EH (cell line): ENCODE results near the gene FCRLB.
A peak's percentile ranks its signal among the peaks of the same experiment; 100 is the strongest.
"Not testable (repeated sequence)": the region's sequence is repeated elsewhere in the genome, so short reads cannot be mapped to it uniquely, and the experiment has no call there.

Experiments
- DNase-seq: peaks from one replicate; pipeline ENCODE4 v3.0.0-alpha.2; 2015; ENCODE audit warnings: low read depth

The FCRLB gene

GRCh38 chr1:161720956-161721737 lies at the start of gene FCRLB:
TSS of gene FCRLB (plus strand) at chr1:161721544. CDS start at chr1:161722673, 1,129 bp downstream.
- DNase-seq: peak; percentile 25

GRCh38 chr1:161673437-161673836 lies 47.9 kb upstream of the FCRLB start:
- DNase-seq: not testable (repeated sequence)

- not testable (repeated sequence) for DNase-seq
Measured at GRCh38 chr1:161674447-161674846, 46.9 kb upstream of the FCRLB start.

- DNase-seq: not testable (repeated sequence)
Measured at GRCh38 chr1:161674908-161675307, 46.4 kb upstream of the FCRLB start.

- DNase-seq: no peak
Measured at GRCh38 chr1:161676441-161676840, 44.9 kb upstream of the FCRLB start.

- no peak for DNase-seq
Measured at GRCh38 chr1:161676958-161677689, 44.2 kb upstream of the FCRLB start.

- no peak for DNase-seq
Measured at GRCh38 chr1:161678500-161678899, 42.8 kb upstream of the FCRLB start.

- DNase-seq: no peak
Measured at GRCh38 chr1:161681879-161682278, 39.5 kb upstream of the FCRLB start.

GRCh38 chr1:161688946-161689345 lies 32.4 kb upstream of the FCRLB start:
- no peak for DNase-seq

GRCh38 chr1:161691846-161692245 lies 29.5 kb upstream of the FCRLB start:
- no peak for DNase-seq

GRCh38 chr1:161693020-161693712 lies 28.2 kb upstream of the FCRLB start:
- DNase-seq: not testable (repeated sequence)

GRCh38 chr1:161698302-161698701 lies 23.0 kb upstream of the FCRLB start:
- not testable (repeated sequence) for DNase-seq

- DNase-seq: no peak
Measured at GRCh38 chr1:161702250-161702649, 19.1 kb upstream of the FCRLB start.

- DNase-seq: no peak
Measured at GRCh38 chr1:161705537-161705936, 15.8 kb upstream of the FCRLB start.

- peak; percentile 89 for DNase-seq
Measured at GRCh38 chr1:161706113-161706481, 15.2 kb upstream of the FCRLB start.

GRCh38 chr1:161706482-161707347 lies 14.6 kb upstream of the FCRLB start, which contains the start of gene FCRLA:
TSS of gene FCRLA (plus strand) at chr1:161707229. CDS start at chr1:161707265, 36 bp downstream.
- peak; percentile 98 for DNase-seq

- no peak for DNase-seq
Measured at GRCh38 chr1:161707503-161707902, 13.8 kb upstream of the FCRLB start.

- no peak for DNase-seq
Measured at GRCh38 chr1:161709373-161709772, 12.0 kb upstream of the FCRLB start.

- peak; percentile 32 for DNase-seq
Measured at GRCh38 chr1:161710560-161710959, 10.8 kb upstream of the FCRLB start.

- DNase-seq: no peak
Measured at GRCh38 chr1:161718559-161719324, 2.6 kb upstream of the FCRLB start.

- no peak for DNase-seq
Measured at GRCh38 chr1:161719325-161719611, 2.1 kb upstream of the FCRLB start.
